Measurements from ENCODE around the gene MACROD2. TPM values are rescaled to one million over a fixed set of nuclear protein-coding genes. Genes with fewer than 3 reads are reported as not detected.

MACROD2 gene
- total and polyA plus RNA-seq, 2 of the 4 experiments (the other 2 are of a cell fraction): not detected

DNA sequence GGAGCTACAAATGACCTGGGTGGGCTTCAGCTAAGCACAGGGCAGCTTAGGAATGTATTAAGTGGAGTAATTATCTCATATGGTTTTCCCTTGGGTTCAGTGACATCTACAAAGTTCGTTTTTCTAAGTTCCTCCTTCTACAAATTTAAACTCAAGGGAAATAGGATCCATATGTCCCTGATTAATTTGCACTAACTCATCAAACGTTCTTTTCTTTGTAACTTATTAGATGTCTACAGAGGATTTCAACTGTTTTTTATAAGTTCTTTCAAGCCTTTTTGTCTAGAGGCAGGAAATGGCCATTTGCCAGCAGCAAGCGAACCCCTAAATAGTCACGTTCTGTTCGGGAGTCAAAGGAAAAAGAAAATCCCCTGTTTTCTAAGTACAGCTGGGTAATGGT lies 1517.6 kb downstream of the MACROD2 start:
- no CpG with 5 or more reads among the region's 5 CpGs for WGBS, 2 experiments (ENCODE audit: extremely low coverage in 2 of 2, insufficient read length in 1 of 2)
- no peak overlapping the region for H3K27ac ChIP-seq (ENCODE audit: insufficient read depth, low read length)
- H3K9me3 ChIP-seq (ENCODE audit: control insufficient read depth, insufficient read depth, low read length): peaks cover 2% of the 10 kb centered on the region; the same call in 1 of the 2 replicates
- no peak overlapping the region for H3K4me2 ChIP-seq (ENCODE audit: low read depth, low read length)
- no peak overlapping the region for H2BK120ac ChIP-seq (ENCODE audit: low read depth, low read length)
- no peaks in the 10 kb centered on the region for H4K20me1 ChIP-seq (ENCODE audit: insufficient read depth, low read length)
- no peak overlapping the region for H2AK9ac ChIP-seq (replicated peaks; ENCODE audit: low read depth, low read length, poor library complexity)
- H4K91ac ChIP-seq (ENCODE audit: insufficient read depth, low read depth, low read length): no peak overlapping the region
- no peak overlapping the region for H3K4ac ChIP-seq (ENCODE audit: low read depth, low read length)
- ATAC-seq (ENCODE audit: low read depth): no peak
- no peak overlapping the region for H4K5ac ChIP-seq (ENCODE audit: low read depth, low read length)
- H2BK20ac ChIP-seq (ENCODE audit: low read depth, low read length): no peak overlapping the region
- ChIA-PET CTCF (no interaction called here), POLR2A (ENCODE audit: unreplicated experiment) (no interaction called here)
- H3K23ac ChIP-seq (ENCODE audit: low read depth, low read length): no peak overlapping the region
- DNase-seq: no peak
- H3K9ac ChIP-seq (ENCODE audit: low read depth, low read length): no peak overlapping the region
- H2AFZ ChIP-seq (replicated peaks; ENCODE audit: low read length, poor library complexity): no peak overlapping the region
- no peaks in the 10 kb centered on the region for H3K4me1 ChIP-seq (ENCODE audit: control insufficient read depth, insufficient read depth, low read length)
- no peak overlapping the region for H3K18ac ChIP-seq (ENCODE audit: low read depth, low read length)
- no peak overlapping the region for H3K56ac ChIP-seq (ENCODE audit: extremely low read depth, insufficient read depth, low read length)
- no peaks in the 10 kb centered on the region for H3K9me1 ChIP-seq (ENCODE audit: insufficient read depth, low read length)
- H3K4me3 ChIP-seq (ENCODE audit: insufficient read depth, low read depth, low read length): no peak overlapping the region
- dilution Hi-C loops (cut with HindIII; ENCODE audit: low sequenced_read_pairs, unreplicated experiment) (no loop called here), intact Hi-C loops (cut with micrococcal nuclease) (no loop called here), in situ Hi-C loops (cut with MboI; ENCODE audit: low sequenced_read_pairs) (no loop called here)
- TF ChIP-seq MAZ (IDR thresholded peaks at IDR 0.05; ENCODE audit: borderline replicate concordance, low read depth, low read length) (no peak), RFX5 (IDR thresholded peaks at IDR 0.05; ENCODE audit: low read depth, low read length) (no peak), SMC3 (IDR thresholded peaks at IDR 0.05; ENCODE audit: low read depth, low read length) (no peak), BHLHE40 (IDR thresholded peaks at IDR 0.05; ENCODE audit: low read depth, low read length) (no peak), POLR2A (IDR thresholded peaks at IDR 0.05; ENCODE audit: low read depth, low read length) (no peak), NFE2L2 (IDR thresholded peaks at IDR 0.05; ENCODE audit: low read depth, low read length) (no peak), FOS (IDR thresholded peaks at IDR 0.05; ENCODE audit: low read depth, low read length) (no peak), MXI1 (IDR thresholded peaks at IDR 0.05; ENCODE audit: borderline replicate concordance, low read depth, low read length) (no peak), CHD1 (IDR thresholded peaks at IDR 0.05; ENCODE audit: low read depth, low read length) (no peak), CEBPB (IDR thresholded peaks at IDR 0.05; ENCODE audit: low read depth, low read length) (no peak), RAD21 (IDR thresholded peaks at IDR 0.05; ENCODE audit: low read length) (no peak)
- TF ChIP-seq, protein P1, sequence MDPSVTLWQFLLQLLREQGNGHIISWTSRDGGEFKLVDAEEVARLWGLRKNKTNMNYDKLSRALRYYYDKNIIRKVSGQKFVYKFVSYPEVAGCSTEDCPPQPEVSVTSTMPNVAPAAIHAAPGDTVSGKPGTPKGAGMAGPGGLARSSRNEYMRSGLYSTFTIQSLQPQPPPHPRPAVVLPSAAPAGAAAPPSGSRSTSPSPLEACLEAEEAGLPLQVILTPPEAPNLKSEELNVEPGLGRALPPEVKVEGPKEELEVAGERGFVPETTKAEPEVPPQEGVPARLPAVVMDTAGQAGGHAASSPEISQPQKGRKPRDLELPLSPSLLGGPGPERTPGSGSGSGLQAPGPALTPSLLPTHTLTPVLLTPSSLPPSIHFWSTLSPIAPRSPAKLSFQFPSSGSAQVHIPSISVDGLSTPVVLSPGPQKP (IDR thresholded peaks at IDR 0.05; ENCODE audit: borderline replicate concordance, low read depth, low read length): no peak
- TF ChIP-seq, protein P2, sequence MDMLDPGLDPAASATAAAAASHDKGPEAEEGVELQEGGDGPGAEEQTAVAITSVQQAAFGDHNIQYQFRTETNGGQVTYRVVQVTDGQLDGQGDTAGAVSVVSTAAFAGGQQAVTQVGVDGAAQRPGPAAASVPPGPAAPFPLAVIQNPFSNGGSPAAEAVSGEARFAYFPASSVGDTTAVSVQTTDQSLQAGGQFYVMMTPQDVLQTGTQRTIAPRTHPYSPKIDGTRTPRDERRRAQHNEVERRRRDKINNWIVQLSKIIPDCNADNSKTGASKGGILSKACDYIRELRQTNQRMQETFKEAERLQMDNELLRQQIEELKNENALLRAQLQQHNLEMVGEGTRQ (IDR thresholded peaks at IDR 0.05; ENCODE audit: low read depth, low read length): no peak
- no peak overlapping the region for H4K8ac ChIP-seq (ENCODE audit: low read depth in 2 of 2, low read length in 2 of 2)
- no peaks in the 10 kb centered on the region for H3K27me3 ChIP-seq (ENCODE audit: control insufficient read depth, insufficient read depth, low read length)
- no peak overlapping the region for H3K14ac ChIP-seq (replicated peaks; ENCODE audit: low read depth, low read length)
- H2BK15ac ChIP-seq (ENCODE audit: low read depth, low read length): no peak overlapping the region
- no peak overlapping the region for H2BK5ac ChIP-seq (ENCODE audit: low read depth, low read length, poor library complexity, severe bottlenecking)
- BruUV-seq (replicated peaks): no TSS peak
- no peaks in the 10 kb centered on the region for H3K36me3 ChIP-seq (ENCODE audit: control insufficient read depth, insufficient read depth, low read length)
- no peak overlapping the region for H2AK5ac ChIP-seq (ENCODE audit: low read depth, low read length)
- no peaks in the 10 kb centered on the region for H3K79me1 ChIP-seq (ENCODE audit: low read depth in 1 of 2, low read length in 2 of 2)

All from IMR-90 (cell line).